ENCODE measurements around the gene VPS35.

Gene VPS35

GRCh38 chr16:46606231-46606630 is 82.7 kb downstream of the VPS35 start:
- no peak for DNase-seq

Data from hematopoietic multipotent progenitor cell treated with erythropoietin and hydrocortisone succinate and interleukin-3 and kit ligand, for 8 days (in vitro differentiated cells).